K562 (cell line): ENCODE data around the gene ITPA. TPM values are rescaled to one million over a fixed set of nuclear protein-coding genes. Genes with fewer than 3 reads are reported as not detected.

Experiments
- KDM4B ChIP-seq, 2 experiments: fragments of 450-650 bp in 1 of 2; sonication (generic) in 1 of 2; IDR thresholded peaks; 2 replicates each; pipeline ENCODE4 v1.6.1; 2016 to 2017; ENCODE audit warnings: borderline replicate concordance in 2 of 2, antibody characterized with exemption in 1 of 2, low read depth in 1 of 2, mild to moderate bottlenecking in 1 of 2
- MTA1 ChIP-seq: fragments of 450-650 bp; IDR thresholded peaks from 2 replicates; pipeline ENCODE4 v1.6.1; 2017; ENCODE audit warnings: borderline replicate concordance
- NR3C1 ChIP-seq: sonication (generic); formaldehyde crosslinking; IDR thresholded peaks from 2 replicates; pipeline ENCODE4 v1.8.1; 2022; ENCODE audit warnings: missing genetic modification reagents
- RCOR1 ChIP-seq, 2 experiments: IDR thresholded peaks; 2 replicates each; pipeline ENCODE4 v1.6.1; 2012; ENCODE audit warnings: low read depth in 2 of 2, low read length in 2 of 2, borderline replicate concordance in 1 of 2, improper control_type of control experiment in 1 of 2
- SMAD3 ChIP-seq: fragments of 450-650 bp; formaldehyde crosslinking; conservative IDR thresholded peaks from 2 replicates; pipeline ENCODE4 v1.4.0; 2020; ENCODE audit warnings: mild to moderate bottlenecking
- SMARCE1 ChIP-seq: fragments of 450-650 bp; IDR thresholded peaks from 2 replicates; pipeline ENCODE4 v1.7.1; 2016; ENCODE audit warnings: mild to moderate bottlenecking
- SRSF7 ChIP-seq: fragments of 200-400 bp; formaldehyde crosslinking; optimal IDR thresholded peaks from 2 replicates; pipeline ENCODE3; 2017; ENCODE audit warnings: mild to moderate bottlenecking, low read depth, low read length
- WHSC1 ChIP-seq: IDR thresholded peaks from one replicate; pipeline ENCODE4 v1.6.1; 2012; ENCODE audit warnings: low read length, control low read depth, inconsistent platforms
- ZNF134 ChIP-seq: fragments of 250-450 bp; sonication (Bioruptor Pico); conservative IDR thresholded peaks from 2 replicates; pipeline ENCODE4 v1.4.0; 2020
- ZNF507 ChIP-seq: conservative IDR thresholded peaks from 2 replicates; pipeline ENCODE4 v1.6.1; 2017; ENCODE audit warnings: missing genetic modification characterization, missing compliant biosample characterization
- ZNF76 ChIP-seq: fragments of 250-450 bp; sonication (Bioruptor Pico); IDR thresholded peaks from 2 replicates; pipeline ENCODE4 v1.4.0; 2020; ENCODE audit warnings: mild to moderate bottlenecking, moderate library complexity, borderline replicate concordance
- polyA plus RNA-seq, 8 experiments: library from polyadenylated mRNA; depleted of rRNA in 4 of 8; stranded (reverse) in 5 of 8; unstranded in 3 of 8; fragments of >200 nt; fragmentation: Nextera tagmentation in 2 of 8; fragmentation: Illumina TruSeq in 1 of 8; extraction: Ambion mirVana in 2 of 8; extraction: Trizol in 1 of 8; gene quantifications; 2 replicates each; pipeline versions ENCODE4 v1.2.1 to v1.2.3, GENCODE V29; 2011 to 2014; ENCODE audit warnings: inconsistent platforms in 1 of 8, missing spikeins in 1 of 8
- total RNA-seq, 7 experiments: library from RNA; depleted of rRNA in 6 of 7; stranded (reverse); fragments of >200 nt in 6 of 7; fragmentation: Illumina TruSeq in 2 of 7; extraction: Trizol in 2 of 7; gene quantifications; 2 replicates each; pipeline versions ENCODE4 v1.2.1 to v1.2.3, GENCODE V29; 2011 to 2021; ENCODE audit warnings: low replicate concordance in 1 of 7
- TF ChIP-seq, protein P1 (sequence below): fragments of 200-800 bp; sonication (Bioruptor generic); IDR thresholded peaks from 2 replicates; pipeline ENCODE4 v1.6.1; 2016; ENCODE audit warnings: missing genetic modification characterization, missing compliant biosample characterization
- TF ChIP-seq, protein P2 (sequence below): fragments of 250-450 bp; sonication (Bioruptor Pico); IDR thresholded peaks from 2 replicates; pipeline ENCODE4 v1.9.0; 2021; ENCODE audit warnings: mild to moderate bottlenecking, inconsistent platforms
- TF ChIP-seq, protein P3 (sequence below): sonication (generic); formaldehyde crosslinking; IDR thresholded peaks from 2 replicates; pipeline ENCODE4 v1.8.0; 2023; ENCODE audit warnings: mild to moderate bottlenecking, missing genetic modification reagents
- TF ChIP-seq, protein P4 (sequence below): fragments of 450-650 bp; formaldehyde crosslinking; IDR thresholded peaks from 2 replicates; pipeline ENCODE4 v1.4.0; 2020; ENCODE audit warnings: mild to moderate bottlenecking, mixed read lengths

The ITPA gene
- total and polyA plus RNA-seq, 9 of the 15 experiments (the other 6 are each of a cell fraction or from before 2014, with no cell fraction given): 5.0 to 79.7 (median 36.7) TPM

DNA sequence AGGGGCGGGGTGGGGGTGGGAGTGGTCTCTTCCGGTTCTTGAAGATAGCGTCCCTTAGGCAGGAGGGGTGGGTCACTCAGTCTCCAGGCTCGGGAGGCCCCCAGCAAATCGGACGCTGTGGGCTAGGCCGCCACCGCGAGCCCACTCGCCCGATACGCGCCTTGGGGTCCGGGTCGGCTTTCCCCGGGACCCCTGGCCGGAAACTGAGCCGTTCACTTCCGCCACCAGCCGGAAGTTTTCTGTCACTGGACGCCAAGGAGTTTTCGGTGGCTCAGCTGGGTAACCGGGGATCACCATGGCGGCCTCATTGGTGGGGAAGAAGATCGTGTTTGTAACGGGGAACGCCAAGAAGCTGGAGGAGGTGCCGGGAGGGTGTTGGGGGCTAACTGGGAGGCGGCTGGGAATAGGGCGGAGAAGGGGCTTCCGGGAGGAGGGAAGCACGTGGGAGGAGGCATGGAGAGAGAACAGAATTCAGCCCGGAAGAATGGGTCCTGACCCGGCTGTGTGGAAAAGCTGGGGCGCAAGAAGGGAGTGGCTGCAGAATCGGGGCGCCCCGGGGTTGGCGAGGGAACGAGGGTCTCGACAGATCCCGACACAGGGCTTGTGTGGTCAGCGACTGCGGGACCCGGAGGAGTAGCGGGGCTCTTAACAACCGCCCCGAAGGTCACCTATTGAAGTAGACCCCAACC lies at the start of gene ITPA (continued):
- TF ChIP-seq, protein P1, sequence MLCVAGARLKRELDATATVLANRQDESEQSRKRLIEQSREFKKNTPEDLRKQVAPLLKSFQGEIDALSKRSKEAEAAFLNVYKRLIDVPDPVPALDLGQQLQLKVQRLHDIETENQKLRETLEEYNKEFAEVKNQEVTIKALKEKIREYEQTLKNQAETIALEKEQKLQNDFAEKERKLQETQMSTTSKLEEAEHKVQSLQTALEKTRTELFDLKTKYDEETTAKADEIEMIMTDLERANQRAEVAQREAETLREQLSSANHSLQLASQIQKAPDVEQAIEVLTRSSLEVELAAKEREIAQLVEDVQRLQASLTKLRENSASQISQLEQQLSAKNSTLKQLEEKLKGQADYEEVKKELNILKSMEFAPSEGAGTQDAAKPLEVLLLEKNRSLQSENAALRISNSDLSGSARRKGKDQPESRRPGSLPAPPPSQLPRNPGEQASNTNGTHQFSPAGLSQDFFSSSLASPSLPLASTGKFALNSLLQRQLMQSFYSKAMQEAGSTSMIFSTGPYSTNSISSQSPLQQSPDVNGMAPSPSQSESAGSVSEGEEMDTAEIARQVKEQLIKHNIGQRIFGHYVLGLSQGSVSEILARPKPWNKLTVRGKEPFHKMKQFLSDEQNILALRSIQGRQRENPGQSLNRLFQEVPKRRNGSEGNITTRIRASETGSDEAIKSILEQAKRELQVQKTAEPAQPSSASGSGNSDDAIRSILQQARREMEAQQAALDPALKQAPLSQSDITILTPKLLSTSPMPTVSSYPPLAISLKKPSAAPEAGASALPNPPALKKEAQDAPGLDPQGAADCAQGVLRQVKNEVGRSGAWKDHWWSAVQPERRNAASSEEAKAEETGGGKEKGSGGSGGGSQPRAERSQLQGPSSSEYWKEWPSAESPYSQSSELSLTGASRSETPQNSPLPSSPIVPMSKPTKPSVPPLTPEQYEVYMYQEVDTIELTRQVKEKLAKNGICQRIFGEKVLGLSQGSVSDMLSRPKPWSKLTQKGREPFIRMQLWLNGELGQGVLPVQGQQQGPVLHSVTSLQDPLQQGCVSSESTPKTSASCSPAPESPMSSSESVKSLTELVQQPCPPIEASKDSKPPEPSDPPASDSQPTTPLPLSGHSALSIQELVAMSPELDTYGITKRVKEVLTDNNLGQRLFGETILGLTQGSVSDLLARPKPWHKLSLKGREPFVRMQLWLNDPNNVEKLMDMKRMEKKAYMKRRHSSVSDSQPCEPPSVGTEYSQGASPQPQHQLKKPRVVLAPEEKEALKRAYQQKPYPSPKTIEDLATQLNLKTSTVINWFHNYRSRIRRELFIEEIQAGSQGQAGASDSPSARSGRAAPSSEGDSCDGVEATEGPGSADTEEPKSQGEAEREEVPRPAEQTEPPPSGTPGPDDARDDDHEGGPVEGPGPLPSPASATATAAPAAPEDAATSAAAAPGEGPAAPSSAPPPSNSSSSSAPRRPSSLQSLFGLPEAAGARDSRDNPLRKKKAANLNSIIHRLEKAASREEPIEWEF (CRISPR knock-in tag): no peak
- TF ChIP-seq ZNF76 (CRISPR knock-in tag): no peak
- TF ChIP-seq SRSF7: no peak
- TF ChIP-seq, protein P2, sequence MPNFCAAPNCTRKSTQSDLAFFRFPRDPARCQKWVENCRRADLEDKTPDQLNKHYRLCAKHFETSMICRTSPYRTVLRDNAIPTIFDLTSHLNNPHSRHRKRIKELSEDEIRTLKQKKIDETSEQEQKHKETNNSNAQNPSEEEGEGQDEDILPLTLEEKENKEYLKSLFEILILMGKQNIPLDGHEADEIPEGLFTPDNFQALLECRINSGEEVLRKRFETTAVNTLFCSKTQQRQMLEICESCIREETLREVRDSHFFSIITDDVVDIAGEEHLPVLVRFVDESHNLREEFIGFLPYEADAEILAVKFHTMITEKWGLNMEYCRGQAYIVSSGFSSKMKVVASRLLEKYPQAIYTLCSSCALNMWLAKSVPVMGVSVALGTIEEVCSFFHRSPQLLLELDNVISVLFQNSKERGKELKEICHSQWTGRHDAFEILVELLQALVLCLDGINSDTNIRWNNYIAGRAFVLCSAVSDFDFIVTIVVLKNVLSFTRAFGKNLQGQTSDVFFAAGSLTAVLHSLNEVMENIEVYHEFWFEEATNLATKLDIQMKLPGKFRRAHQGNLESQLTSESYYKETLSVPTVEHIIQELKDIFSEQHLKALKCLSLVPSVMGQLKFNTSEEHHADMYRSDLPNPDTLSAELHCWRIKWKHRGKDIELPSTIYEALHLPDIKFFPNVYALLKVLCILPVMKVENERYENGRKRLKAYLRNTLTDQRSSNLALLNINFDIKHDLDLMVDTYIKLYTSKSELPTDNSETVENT: no peak
- no peak for TF ChIP-seq ZNF507 (tag)
- TF ChIP-seq WHSC1: no peak
- TF ChIP-seq, protein P3, sequence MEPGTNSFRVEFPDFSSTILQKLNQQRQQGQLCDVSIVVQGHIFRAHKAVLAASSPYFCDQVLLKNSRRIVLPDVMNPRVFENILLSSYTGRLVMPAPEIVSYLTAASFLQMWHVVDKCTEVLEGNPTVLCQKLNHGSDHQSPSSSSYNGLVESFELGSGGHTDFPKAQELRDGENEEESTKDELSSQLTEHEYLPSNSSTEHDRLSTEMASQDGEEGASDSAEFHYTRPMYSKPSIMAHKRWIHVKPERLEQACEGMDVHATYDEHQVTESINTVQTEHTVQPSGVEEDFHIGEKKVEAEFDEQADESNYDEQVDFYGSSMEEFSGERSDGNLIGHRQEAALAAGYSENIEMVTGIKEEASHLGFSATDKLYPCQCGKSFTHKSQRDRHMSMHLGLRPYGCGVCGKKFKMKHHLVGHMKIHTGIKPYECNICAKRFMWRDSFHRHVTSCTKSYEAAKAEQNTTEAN (CRISPR knock-in tag): no peak
- TF ChIP-seq SMARCE1: peak; percentile 31; the same call in 1 of the 2 replicates
- no peak for TF ChIP-seq RCOR1 (IDR thresholded peaks at IDR 0.05; ENCODE audit: borderline replicate concordance in 1 of 2, low read depth in 2 of 2, low read length in 2 of 2)
- no peak for TF ChIP-seq ZNF134 (CRISPR knock-in tag)
- peak in 1 of 2 experiments; percentile 36; a peak in 1 of 4 replicates for TF ChIP-seq KDM4B (IDR thresholded peaks at IDR 0.05; ENCODE audit: borderline replicate concordance in 2 of 2, low read depth in 1 of 2)
- TF ChIP-seq NR3C1: no peak
- no peak for TF ChIP-seq SMAD3 (CRISPR knock-in tag)
- TF ChIP-seq, protein P4, sequence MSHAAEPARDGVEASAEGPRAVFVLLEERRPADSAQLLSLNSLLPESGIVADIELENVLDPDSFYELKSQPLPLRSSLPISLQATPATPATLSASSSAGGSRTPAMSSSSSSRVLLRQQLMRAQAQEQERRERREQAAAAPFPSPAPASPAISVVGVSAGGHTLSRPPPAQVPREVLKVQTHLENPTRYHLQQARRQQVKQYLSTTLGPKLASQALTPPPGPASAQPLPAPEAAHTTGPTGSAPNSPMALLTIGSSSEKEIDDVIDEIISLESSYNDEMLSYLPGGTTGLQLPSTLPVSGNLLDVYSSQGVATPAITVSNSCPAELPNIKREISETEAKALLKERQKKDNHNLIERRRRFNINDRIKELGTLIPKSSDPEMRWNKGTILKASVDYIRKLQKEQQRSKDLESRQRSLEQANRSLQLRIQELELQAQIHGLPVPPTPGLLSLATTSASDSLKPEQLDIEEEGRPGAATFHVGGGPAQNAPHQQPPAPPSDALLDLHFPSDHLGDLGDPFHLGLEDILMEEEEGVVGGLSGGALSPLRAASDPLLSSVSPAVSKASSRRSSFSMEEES (CRISPR knock-in tag): no peak
- 0 out of 2 replicates have a peak, but pooled peaks have one; percentile 16 for TF ChIP-seq MTA1
